ENCODE data around the gene OR56A3.

The OR56A3 gene

DNA sequence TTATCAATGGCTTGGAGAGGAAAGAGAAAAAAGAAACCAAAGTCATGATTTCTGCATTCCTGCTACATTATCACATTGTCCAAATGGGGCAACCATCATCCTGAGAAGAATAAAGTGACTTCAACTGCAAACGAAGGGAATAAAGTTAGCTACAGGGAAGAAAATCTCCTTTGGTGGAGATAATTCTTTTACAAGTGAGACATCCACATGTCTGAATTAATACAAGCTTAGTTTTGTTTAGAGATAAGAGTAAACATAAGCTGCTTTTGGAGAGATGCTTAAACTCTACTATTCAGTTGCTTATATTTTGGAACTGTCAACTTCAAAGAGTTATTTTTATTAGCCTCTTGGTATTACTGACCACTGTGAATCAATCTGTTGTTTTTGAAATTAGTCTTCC, 44.8 kb downstream of the OR56A3 start, which contains the start of gene OR52L1:
Gene OR52L1, minus strand, starts transcription at position 101 of the 400 bp plus-strand sequence. Its CDS starts 55 bp downstream, at position 46.
- FAIRE-seq (no peak), DNase-seq (ENCODE audit: insufficient read length) (no peak)
- no peak for TF ChIP-seq POLR2AphosphoS5 (IDR thresholded peaks at IDR 0.05; ENCODE audit: low read depth, low read length)
- TF ChIP-seq POLR2A (IDR thresholded peaks at IDR 0.05; ENCODE audit: low read depth, low read length): no peak
- no peak for TF ChIP-seq TAF1 (IDR thresholded peaks at IDR 0.05; ENCODE audit: borderline replicate concordance, low read depth, low read length)

DNA sequence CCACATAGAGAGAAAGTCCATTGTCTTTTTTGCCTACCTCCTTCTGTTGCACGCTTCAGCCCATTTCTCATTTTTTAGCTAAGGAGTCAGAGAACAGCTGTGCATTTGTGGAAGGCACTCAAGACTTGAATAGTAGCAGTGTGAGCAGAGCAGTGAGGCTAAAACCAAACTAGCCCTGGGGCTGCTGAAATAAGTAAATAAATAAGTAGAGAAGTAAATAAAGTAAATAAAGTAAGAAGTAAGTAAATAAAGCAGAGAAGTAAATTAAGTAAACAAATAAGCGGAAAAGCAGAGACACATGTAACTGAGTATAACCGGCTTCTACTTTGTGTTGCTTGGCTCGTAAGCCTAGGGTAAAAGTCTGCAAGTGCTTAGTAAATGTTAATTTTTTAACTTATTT, 47.2 kb downstream of the OR56A3 start:
- TF ChIP-seq TAF1 (IDR thresholded peaks at IDR 0.05; ENCODE audit: borderline replicate concordance, low read depth, low read length): no peak
- no peak for TF ChIP-seq POLR2AphosphoS5 (IDR thresholded peaks at IDR 0.05; ENCODE audit: low read depth, low read length)
- no peak for TF ChIP-seq POLR2A (IDR thresholded peaks at IDR 0.05; ENCODE audit: low read depth, low read length)
- DNase-seq (ENCODE audit: insufficient read length): no peak
- FAIRE-seq: no peak

DNA sequence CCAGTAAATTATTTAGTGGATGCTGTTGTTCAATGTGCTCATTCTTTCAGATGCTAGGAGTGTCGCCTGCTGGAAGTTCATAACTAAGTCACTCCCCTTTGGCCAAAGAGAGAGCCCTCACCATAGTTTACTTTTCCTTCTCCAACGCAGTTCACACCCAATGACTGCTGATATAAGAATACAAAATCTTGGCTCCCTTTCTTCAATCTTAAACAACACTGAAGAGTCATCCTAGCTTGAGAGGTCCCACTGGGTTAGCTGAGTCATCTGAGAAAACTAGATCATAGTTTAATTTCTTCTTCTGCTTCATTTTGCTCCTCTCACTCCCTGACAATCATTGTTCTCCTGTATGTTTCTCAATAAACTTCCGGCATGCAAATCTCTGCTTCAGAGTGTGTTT, 50.1 kb downstream of the OR56A3 start:
- TF ChIP-seq POLR2A (IDR thresholded peaks at IDR 0.05; ENCODE audit: low read depth, low read length) (no peak), TAF1 (IDR thresholded peaks at IDR 0.05; ENCODE audit: borderline replicate concordance, low read depth, low read length) (no peak), POLR2AphosphoS5 (IDR thresholded peaks at IDR 0.05; ENCODE audit: low read depth, low read length) (no peak)
- FAIRE-seq: no peak
- no peak for DNase-seq (ENCODE audit: insufficient read length)

DNA sequence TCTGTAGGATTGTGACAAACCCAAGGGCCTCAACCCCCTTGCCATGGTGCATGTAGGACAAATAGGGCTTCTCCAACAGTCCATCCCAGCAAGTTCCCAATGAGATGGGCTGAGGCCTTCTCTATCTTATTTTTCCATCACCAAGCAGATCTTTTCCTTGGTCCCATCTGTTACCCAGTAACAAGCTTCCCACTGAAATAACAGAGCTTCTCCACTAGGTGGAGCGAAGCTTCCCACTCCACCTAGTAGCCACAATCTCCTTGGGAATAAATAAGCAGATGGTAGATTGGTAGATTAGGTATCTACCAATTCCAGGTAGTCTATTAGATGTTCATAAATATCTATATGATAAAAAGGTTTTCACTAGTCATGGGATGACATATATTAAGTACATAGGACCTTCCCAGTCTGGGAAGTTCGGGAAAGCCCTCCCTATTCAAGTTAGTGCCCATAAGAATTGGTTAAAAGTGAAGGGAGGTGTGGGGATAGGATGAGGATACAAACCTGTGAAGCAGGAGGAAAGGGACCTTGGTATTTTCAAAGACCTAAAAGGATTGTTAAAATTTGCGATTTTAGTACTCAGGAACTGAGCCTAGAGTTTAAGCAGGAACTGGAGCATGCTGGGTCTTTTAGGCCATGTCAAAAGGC, 50.7 kb downstream of the OR56A3 start:
- no peak for DNase-seq (ENCODE audit: insufficient read length)
- no peak for TF ChIP-seq POLR2AphosphoS5 (IDR thresholded peaks at IDR 0.05; ENCODE audit: low read depth, low read length)
- no peak for TF ChIP-seq POLR2A (IDR thresholded peaks at IDR 0.05; ENCODE audit: low read depth, low read length)
- no peak for TF ChIP-seq TAF1 (IDR thresholded peaks at IDR 0.05; ENCODE audit: borderline replicate concordance, low read depth, low read length)
- no peak for FAIRE-seq

DNA sequence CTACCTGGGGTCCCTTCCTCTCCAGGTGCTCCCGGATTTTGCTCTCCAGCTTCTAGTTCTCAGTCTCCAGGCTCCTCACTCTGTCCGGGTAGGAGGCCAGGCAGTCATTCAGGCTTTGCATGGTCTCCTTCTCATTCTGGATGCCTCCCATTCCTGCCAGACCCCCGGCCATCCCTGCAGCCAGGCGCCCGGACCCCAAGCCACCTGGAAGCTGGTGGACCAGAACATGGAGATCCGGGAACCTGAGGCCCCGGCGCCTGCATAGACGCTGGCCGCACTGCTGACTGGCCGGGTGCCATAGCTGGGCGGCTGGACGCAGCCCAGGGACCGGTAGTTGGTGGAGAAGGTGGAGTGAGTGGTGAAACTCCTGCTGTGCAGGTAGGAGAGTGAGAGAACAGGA, 52.7 kb downstream of the OR56A3 start:
- DNase-seq (ENCODE audit: insufficient read length) (no peak), FAIRE-seq (no peak)
- TF ChIP-seq POLR2AphosphoS5 (IDR thresholded peaks at IDR 0.05; ENCODE audit: low read depth, low read length) (no peak), TAF1 (IDR thresholded peaks at IDR 0.05; ENCODE audit: borderline replicate concordance, low read depth, low read length) (no peak), POLR2A (IDR thresholded peaks at IDR 0.05; ENCODE audit: low read depth, low read length) (no peak)
